Brain microvascular endothelial cell (primary cell): ENCODE data around the gene KCNH6.

ENCODE experiments used
- DNase-seq: peaks from one replicate; pipeline ENCODE4 v3.0.0-alpha.2; 2020
- H3K27ac ChIP-seq: fragments of 250-450 bp; sonication (Bioruptor Pico); 2 replicates; pipeline ENCODE4 v1.5.1; 2020; ENCODE audit warnings: mild to moderate bottlenecking, moderate library complexity
- H3K27me3 ChIP-seq: fragments of 250-450 bp; sonication (Bioruptor Pico); replicated peaks from 2 replicates; pipeline ENCODE4 v1.5.1; 2020; ENCODE audit warnings: mild to moderate bottlenecking
- H3K36me3 ChIP-seq: fragments of 250-450 bp; sonication (Bioruptor Pico); replicated peaks from 2 replicates; pipeline ENCODE4 v1.5.1; 2020; ENCODE audit warnings: mild to moderate bottlenecking
- H3K4me3 ChIP-seq: 2 replicates; pipeline ENCODE4 v1.5.1; 2011; ENCODE audit warnings: low read depth, mild to moderate bottlenecking, control low read depth, low read length, moderate library complexity
- CTCF ChIP-seq: IDR thresholded peaks from 2 replicates; pipeline ENCODE4 v1.5.1; 2011; ENCODE audit warnings: low read depth, mild to moderate bottlenecking, moderate library complexity, low read length, control low read depth, inconsistent platforms; ENCODE audit errors: missing control alignments
- in situ Hi-C: cut with HindIII; loops from 2 replicates; pipeline ENCODE4 v1.10.0; 2017; ENCODE audit warnings: low sequenced_read_pairs, low pct_ligation_motif_present

Gene KCNH6

GRCh38 chr17:63530557-63531021, 7.4 kb downstream of the KCNH6 start:
- H3K27ac ChIP-seq = no peak overlapping the region

GRCh38 chr17:63531022-63531965, 8.1 kb downstream of the KCNH6 start:
- H3K36me3 ChIP-seq = no peaks in the 10 kb centered on the region
- no peak for TF ChIP-seq CTCF
- no peak overlapping the region for H3K4me3 ChIP-seq
- DNase-seq = no peak
- no peaks in the 10 kb centered on the region for H3K27me3 ChIP-seq
- in situ Hi-C loops = no loop called here
- H3K27ac ChIP-seq = no peak overlapping the region

More at GRCh38 chr17:63530557-63531021, 7.4 kb downstream of the KCNH6 start:
- DNase-seq = no peak
- in situ Hi-C loops = no loop called here
- Histone ChIP-seq H3K4me3 (no peak overlapping the region), H3K27me3 (no peaks in the 10 kb centered on the region), H3K36me3 (no peaks in the 10 kb centered on the region)
- TF ChIP-seq CTCF = no peak

- Histone ChIP-seq H3K36me3 (no peaks in the 10 kb centered on the region), H3K27ac (no peak overlapping the region), H3K27me3 (peaks cover 9% of the 10 kb centered on the region), H3K4me3 (no peak overlapping the region)
- TF ChIP-seq CTCF = no peak
- in situ Hi-C loops = no loop called here
- DNase-seq = no peak
Measured at GRCh38 chr17:63533433-63534077, 10.4 kb downstream of the KCNH6 start.

- TF ChIP-seq CTCF = no peak
Measured at GRCh38 chr17:63534078-63534570, 11.0 kb downstream of the KCNH6 start.

GRCh38 chr17:63534816-63535455, 11.8 kb downstream of the KCNH6 start:
- TF ChIP-seq CTCF = no peak
- peaks cover 18% of the 10 kb centered on the region for H3K27me3 ChIP-seq
- no peak overlapping the region for H3K4me3 ChIP-seq
- no peak overlapping the region for H3K27ac ChIP-seq
- no peak for DNase-seq
- in situ Hi-C loops = no loop called here
- no peaks in the 10 kb centered on the region for H3K36me3 ChIP-seq

More at GRCh38 chr17:63534078-63534570, 11.0 kb downstream of the KCNH6 start:
- Histone ChIP-seq H3K36me3 (no peaks in the 10 kb centered on the region), H3K27ac (no peak overlapping the region), H3K4me3 (no peak overlapping the region), H3K27me3 (peaks cover 15% of the 10 kb centered on the region)
- in situ Hi-C loops = no loop called here
- no peak for DNase-seq
